HG03039 (cell line): ENCODE measurements around the gene PCDHB16.
"Not testable (repeated sequence)": the region's sequence is repeated elsewhere in the genome, so short reads cannot be mapped to it uniquely, and the experiment has no call there.

Experiments
- ATAC-seq: cut with Tn5 transposase; IDR thresholded peaks from one replicate; pipeline ENCODE4 v1.9.1; 2021; ENCODE audit warnings: mild to moderate bottlenecking, moderate library complexity; ENCODE audit not compliant: unreplicated experiment

Gene PCDHB16

GRCh38 chr5:141180313-141180712 is 1.9 kb upstream of the PCDHB16 start:
- ATAC-seq: no peak

DNA sequence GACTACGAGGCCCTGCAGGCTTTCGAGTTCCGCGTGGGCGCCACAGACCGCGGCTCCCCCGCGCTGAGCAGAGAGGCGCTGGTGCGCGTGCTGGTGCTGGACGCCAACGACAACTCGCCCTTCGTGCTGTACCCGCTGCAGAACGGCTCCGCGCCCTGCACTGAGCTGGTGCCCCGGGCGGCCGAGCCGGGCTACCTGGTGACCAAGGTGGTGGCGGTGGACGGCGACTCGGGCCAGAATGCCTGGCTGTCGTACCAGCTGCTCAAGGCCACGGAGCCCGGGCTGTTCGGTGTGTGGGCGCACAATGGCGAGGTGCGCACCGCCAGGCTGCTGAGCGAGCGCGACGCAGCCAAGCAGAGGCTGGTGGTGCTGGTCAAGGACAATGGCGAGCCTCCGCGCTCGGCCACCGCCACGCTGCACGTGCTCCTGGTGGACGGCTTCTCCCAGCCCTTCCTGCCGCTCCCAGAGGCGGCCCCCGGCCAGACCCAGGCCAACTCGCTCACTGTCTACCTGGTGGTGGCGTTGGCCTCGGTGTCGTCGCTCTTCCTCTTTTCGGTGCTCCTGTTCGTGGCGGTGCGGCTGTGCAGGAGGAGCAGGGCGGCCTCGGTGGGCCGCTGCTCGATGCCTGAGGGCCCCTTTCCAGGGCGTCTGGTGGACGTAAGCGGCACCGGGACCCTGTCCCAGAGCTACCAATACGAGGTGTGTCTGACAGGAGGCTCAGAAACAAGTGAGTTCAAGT is 2.1 kb downstream of the PCDHB16 start:
- ATAC-seq: not testable (repeated sequence)

DNA sequence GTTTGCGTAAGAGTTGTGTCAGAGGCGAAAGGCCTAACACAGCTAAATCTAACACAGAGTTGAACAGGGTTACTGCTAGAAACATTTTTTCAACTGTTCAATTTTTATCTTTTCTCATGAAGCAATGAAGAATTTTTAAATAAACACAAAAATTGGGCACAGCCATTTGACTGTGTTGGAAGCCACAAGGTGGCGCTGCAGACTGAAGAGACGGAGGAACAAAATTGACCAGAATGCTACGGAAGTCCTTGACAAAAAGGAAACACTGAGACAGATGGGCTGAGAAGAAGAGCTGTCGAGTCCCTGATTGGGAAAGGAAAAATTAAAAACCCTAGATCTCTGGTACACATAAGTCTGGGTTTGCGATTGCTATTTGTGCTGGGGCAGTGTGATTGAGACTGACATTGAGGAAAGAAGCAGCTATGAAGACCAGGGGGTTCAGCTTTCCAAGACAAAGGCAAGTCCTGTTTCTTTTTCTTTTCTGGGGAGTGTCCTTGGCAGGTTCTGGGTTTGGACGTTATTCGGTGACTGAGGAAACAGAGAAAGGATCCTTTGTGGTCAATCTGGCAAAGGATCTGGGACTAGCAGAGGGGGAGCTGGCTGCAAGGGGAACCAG is 4.8 kb downstream of the PCDHB16 start, which contains the start of gene PCDHB9:
Gene PCDHB9 (plus strand): TSS at position 265 of the 616 bp plus-strand sequence. CDS start 158 bp downstream, at position 423.
- ATAC-seq: no peak

DNA sequence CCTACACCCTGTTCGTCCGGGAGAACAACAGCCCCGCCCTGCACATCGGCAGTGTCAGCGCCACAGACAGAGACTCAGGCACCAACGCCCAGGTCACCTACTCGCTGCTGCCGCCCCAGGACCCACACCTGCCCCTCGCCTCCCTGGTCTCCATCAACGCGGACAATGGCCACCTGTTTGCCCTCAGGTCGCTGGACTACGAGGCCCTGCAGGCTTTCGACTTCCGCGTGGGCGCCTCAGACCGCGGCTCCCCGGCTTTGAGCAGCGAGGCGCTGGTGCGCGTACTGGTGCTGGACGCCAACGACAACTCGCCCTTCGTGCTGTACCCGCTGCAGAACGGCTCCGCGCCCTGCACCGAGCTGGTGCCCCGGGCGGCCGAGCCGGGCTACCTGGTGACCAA is 6.5 kb downstream of the PCDHB16 start:
- not testable (repeated sequence) for ATAC-seq

- ATAC-seq: not testable (repeated sequence)
These were observed 6.9 kb downstream of the PCDHB16 start for GRCh38 chr5:141189131-141189530.

DNA sequence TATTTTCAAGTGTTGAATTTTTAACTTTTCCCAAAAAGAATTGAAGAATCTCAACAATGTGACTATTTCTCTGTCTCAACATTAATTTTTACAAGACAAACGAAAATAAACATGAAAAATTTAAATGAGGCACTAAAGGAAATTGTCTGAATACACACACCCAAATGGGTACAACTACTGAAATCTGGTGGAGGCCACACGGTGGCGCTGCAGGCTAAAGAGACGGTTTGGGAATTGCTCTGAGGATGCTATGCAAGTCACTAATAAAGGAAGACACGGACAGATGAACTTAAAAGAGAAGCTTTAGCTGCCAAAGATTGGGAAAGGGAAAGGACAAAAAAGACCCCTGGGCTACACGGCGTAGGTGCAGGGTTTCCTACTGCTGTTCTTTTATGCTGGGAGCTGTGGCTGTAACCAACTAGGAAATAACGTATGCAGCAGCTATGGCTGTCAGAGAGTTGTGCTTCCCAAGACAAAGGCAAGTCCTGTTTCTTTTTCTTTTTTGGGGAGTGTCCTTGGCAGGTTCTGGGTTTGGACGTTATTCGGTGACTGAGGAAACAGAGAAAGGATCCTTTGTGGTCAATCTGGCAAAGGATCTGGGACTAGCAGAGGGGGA is 10.0 kb downstream of the PCDHB16 start, which contains the start of gene PCDHB10:
Gene PCDHB10 (plus strand): TSS at position 244 of the 616 bp plus-strand sequence. CDS start 200 bp downstream, at position 444.
- ATAC-seq: no peak

- not testable (repeated sequence) for ATAC-seq
These were observed 12.1 kb downstream of the PCDHB16 start for GRCh38 chr5:141194332-141194731.

DNA sequence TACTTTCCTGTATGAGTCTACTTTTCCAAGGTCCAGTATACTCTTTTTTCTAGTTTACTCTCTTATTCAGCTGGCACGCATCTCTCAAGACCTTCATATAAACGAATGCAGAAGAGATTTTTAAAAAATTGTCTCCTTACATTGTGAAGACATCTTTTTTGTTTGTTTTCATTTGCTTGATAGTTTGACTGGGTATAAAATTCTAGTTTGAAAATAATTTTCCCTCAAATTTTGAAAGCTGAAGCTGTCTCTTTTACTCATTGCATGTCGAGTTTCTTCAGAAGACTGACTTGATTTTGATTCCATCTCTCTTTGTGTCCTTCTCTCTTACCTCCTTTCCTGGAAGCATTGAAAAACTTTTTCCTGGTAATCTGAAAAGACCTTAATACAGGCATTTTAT is 14.2 kb downstream of the PCDHB16 start:
- ATAC-seq: no peak

GRCh38 chr5:141199359-141200235 is 17.4 kb downstream of the PCDHB16 start, which contains the start of gene PCDHB11:
Gene PCDHB11 (plus strand): TSS chr5:141199627. CDS start chr5:141199775, 148 bp downstream.
- no peak for ATAC-seq

DNA sequence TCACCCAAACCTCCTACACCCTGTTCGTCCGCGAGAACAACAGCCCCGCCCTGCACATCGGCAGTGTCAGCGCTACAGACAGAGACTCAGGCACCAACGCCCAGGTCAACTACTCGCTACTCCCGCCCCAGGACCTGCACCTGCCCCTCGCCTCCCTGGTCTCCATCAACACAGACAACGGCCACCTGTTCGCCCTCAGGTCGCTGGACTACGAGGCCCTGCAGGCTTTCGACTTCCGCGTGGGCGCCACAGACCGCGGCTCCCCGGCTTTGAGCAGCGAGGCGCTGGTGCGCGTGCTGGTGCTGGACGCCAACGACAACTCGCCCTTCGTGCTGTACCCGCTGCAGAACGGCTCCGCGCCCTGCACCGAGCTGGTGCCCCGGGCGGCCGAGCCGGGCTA is 18.9 kb downstream of the PCDHB16 start:
- ATAC-seq: not testable (repeated sequence)

DNA sequence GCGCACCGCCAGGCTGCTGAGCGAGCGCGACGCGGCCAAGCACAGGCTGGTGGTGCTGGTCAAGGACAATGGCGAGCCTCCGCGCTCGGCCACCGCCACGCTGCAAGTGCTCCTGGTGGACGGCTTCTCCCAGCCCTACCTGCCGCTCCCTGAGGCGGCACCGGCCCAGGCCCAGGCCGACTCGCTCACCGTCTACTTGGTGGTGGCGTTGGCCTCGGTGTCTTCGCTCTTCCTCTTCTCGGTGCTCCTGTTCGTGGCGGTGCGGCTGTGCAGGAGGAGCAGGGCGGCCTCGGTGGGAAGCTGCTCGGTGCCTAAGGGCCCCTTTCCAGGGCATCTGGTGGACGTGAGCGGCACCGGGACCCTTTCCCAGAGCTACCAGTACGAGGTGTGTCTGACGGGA is 19.5 kb downstream of the PCDHB16 start:
- not testable (repeated sequence) for ATAC-seq

GRCh38 chr5:141208478-141208877 is 26.3 kb downstream of the PCDHB16 start, which contains the start of gene PCDHB12:
Gene PCDHB12 (plus strand): TSS chr5:141208719. CDS start chr5:141208908, 189 bp downstream.
- ATAC-seq: no peak

DNA sequence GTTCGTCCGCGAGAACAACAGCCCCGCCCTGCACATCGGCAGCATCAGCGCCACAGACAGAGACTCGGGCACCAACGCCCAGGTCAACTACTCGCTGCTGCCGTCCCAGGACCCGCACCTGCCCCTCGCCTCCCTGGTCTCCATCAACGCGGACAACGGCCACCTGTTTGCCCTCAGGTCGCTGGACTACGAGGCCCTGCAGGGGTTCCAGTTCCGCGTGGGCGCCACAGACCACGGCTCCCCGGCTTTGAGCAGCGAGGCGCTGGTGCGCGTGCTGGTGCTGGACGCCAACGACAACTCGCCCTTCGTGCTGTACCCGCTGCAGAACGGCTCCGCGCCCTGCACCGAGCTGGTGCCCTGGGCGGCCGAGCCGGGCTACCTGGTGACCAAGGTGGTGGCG is 28.1 kb downstream of the PCDHB16 start:
- ATAC-seq: not testable (repeated sequence)

GRCh38 chr5:141210849-141211248 is 28.7 kb downstream of the PCDHB16 start:
- not testable (repeated sequence) for ATAC-seq

- not testable (repeated sequence) for ATAC-seq
These were observed 31.6 kb downstream of the PCDHB16 start, which contains the start of gene PCDHB13 for GRCh38 chr5:141213656-141214339. Gene PCDHB13 (plus strand): TSS chr5:141213919. CDS start chr5:141214124, 205 bp downstream.

DNA sequence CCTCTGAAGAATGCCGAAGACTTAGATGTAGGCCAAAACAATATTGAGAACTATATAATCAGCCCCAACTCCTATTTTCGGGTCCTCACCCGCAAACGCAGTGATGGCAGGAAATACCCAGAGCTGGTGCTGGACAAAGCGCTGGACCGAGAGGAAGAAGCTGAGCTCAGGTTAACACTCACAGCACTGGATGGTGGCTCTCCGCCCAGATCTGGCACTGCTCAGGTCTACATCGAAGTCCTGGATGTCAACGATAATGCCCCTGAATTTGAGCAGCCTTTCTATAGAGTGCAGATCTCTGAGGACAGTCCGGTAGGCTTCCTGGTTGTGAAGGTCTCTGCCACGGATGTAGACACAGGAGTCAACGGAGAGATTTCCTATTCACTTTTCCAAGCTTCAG is 32.4 kb downstream of the PCDHB16 start:
- not testable (repeated sequence) for ATAC-seq

DNA sequence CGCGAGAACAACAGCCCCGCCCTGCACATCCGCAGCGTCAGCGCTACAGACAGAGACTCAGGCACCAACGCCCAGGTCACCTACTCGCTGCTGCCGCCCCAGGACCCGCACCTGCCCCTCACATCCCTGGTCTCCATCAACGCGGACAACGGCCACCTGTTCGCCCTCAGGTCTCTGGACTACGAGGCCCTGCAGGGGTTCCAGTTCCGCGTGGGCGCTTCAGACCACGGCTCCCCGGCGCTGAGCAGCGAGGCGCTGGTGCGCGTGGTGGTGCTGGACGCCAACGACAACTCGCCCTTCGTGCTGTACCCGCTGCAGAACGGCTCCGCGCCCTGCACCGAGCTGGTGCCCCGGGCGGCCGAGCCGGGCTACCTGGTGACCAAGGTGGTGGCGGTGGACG is 33.3 kb downstream of the PCDHB16 start:
- not testable (repeated sequence) for ATAC-seq

DNA sequence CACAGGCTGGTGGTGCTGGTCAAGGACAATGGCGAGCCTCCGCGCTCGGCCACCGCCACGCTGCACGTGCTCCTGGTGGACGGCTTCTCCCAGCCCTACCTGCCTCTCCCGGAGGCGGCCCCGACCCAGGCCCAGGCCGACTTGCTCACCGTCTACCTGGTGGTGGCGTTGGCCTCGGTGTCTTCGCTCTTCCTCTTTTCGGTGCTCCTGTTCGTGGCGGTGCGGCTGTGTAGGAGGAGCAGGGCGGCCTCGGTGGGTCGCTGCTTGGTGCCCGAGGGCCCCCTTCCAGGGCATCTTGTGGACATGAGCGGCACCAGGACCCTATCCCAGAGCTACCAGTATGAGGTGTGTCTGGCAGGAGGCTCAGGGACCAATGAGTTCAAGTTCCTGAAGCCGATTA is 33.8 kb downstream of the PCDHB16 start:
- not testable (repeated sequence) for ATAC-seq

GRCh38 chr5:141223112-141223783 is 41.1 kb downstream of the PCDHB16 start, which contains the start of gene PCDHB14:
Gene PCDHB14 (plus strand): TSS chr5:141223343. CDS start chr5:141223506, 163 bp downstream.
- ATAC-seq: no peak
